ENCODE measurements around the gene FLOT2.

DNA sequence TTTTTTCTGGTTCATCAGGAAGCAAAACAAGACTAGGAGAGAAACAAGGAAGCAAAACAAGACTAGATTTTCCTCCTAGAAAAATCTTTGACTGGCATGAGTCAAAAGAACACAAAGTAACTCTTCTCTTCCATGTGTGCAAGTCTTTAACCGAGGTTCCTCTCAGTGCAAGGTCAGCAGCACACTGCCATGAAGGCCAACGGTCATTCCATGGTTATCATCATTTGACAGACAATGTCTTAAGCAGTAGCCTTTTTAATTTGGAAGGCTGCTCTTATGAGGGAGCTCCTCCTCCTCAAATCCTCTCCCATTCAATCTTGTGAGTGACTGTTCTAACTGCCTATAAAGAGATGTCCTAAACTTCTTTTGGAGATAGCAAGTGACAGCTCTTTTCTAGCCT is 20.8 kb upstream of the FLOT2 start:
- no peak for TF ChIP-seq POLR2A (IDR thresholded peaks at IDR 0.05; ENCODE audit: low read depth, low read length)
- TF ChIP-seq POLR2AphosphoS5 (IDR thresholded peaks at IDR 0.05; ENCODE audit: low read depth, low read length): no peak
- TF ChIP-seq TAF1 (IDR thresholded peaks at IDR 0.05; ENCODE audit: low read depth, low read length): no peak
- TF ChIP-seq SPI1 (IDR thresholded peaks at IDR 0.05; ENCODE audit: low read depth, low read length): no peak

Data from GM12891 (cell line).